Measurements from ENCODE around the gene C1orf21.

The C1orf21 gene

GRCh38 chr1:184530226-184530625, 143.4 kb downstream of the C1orf21 start:
- DNase-seq = no peak

GRCh38 chr1:184531296-184531695, 144.5 kb downstream of the C1orf21 start:
- no peak for DNase-seq

GRCh38 chr1:184532199-184532598, 145.4 kb downstream of the C1orf21 start:
- DNase-seq = no peak

GRCh38 chr1:184533049-184533448, 146.2 kb downstream of the C1orf21 start:
- DNase-seq = no peak

- no peak for DNase-seq
Observed at GRCh38 chr1:184533915-184534314, 147.1 kb downstream of the C1orf21 start.

GRCh38 chr1:184534690-184535089, 147.9 kb downstream of the C1orf21 start:
- DNase-seq = no peak

GRCh38 chr1:184535191-184535970, 148.6 kb downstream of the C1orf21 start:
- no peak for DNase-seq

- no peak for DNase-seq
Observed at GRCh38 chr1:184536246-184536985, 149.6 kb downstream of the C1orf21 start.

GRCh38 chr1:184539580-184539979, 152.8 kb downstream of the C1orf21 start:
- DNase-seq = no peak

GRCh38 chr1:184541537-184542152, 154.8 kb downstream of the C1orf21 start:
- DNase-seq = no peak

- no peak for DNase-seq
Observed at GRCh38 chr1:184542291-184542690, 155.5 kb downstream of the C1orf21 start.

- DNase-seq = no peak
Observed at GRCh38 chr1:184545601-184546000, 158.8 kb downstream of the C1orf21 start.

- no peak for DNase-seq
Observed at GRCh38 chr1:184552446-184552845, 165.6 kb downstream of the C1orf21 start.

GRCh38 chr1:184553845-184554244, 167.0 kb downstream of the C1orf21 start:
- DNase-seq = no peak

GRCh38 chr1:184555665-184556641, 169.1 kb downstream of the C1orf21 start:
- peak; percentile 86 for DNase-seq

GRCh38 chr1:184556665-184557064, 169.8 kb downstream of the C1orf21 start:
- no peak for DNase-seq

GRCh38 chr1:184557423-184558347, 170.9 kb downstream of the C1orf21 start:
- DNase-seq = no peak

- no peak for DNase-seq
Observed at GRCh38 chr1:184558691-184559090, 171.9 kb downstream of the C1orf21 start.

- DNase-seq = no peak
Observed at GRCh38 chr1:184559117-184559713, 172.4 kb downstream of the C1orf21 start.

GRCh38 chr1:184562806-184563205, 176.0 kb downstream of the C1orf21 start:
- DNase-seq = no peak

GRCh38 chr1:184563308-184563707, 176.5 kb downstream of the C1orf21 start:
- DNase-seq = peak; percentile 17

Measured in NCI-H446 treated with DMSO at 0.1 percent for 48 hours (cell line).